Body of pancreas (tissue), 4 donors: ENCODE measurements around the gene TTC3. TPM values are rescaled to one million over a fixed set of nuclear protein-coding genes. Genes with fewer than 3 reads are reported as not detected.

ENCODE experiments used
- ATAC-seq: fragments of 150-250 bp; one replicate; pipeline ENCODE4 v1.9.1; 2016
- DNase-seq, 4 donors: peaks; one replicate each; pipeline ENCODE4 v3.0.0-alpha.2; 2019
- H3K27ac ChIP-seq, 4 donors: fragments of 200-600 bp; sonication (generic); 1 replicate in 3 of 4; 2 replicates in 1 of 4; pipeline versions ENCODE4 v1.5.1 to v1.6.1; 2016 to 2019; ENCODE audit warnings: mild to moderate bottlenecking in 1 of 4, mixed read lengths in 1 of 4, moderate library complexity in 1 of 4
- H3K27me3 ChIP-seq, 2 donors: fragments of 200-600 bp; sonication (generic); one replicate each; pipeline ENCODE4 v1.6.0; 2016; ENCODE audit warnings: mild to moderate bottlenecking in 1 of 2
- H3K36me3 ChIP-seq, 2 donors: fragments of 200-600 bp; sonication (generic); replicated peaks in 1 of 2; 2 replicates each; pipeline ENCODE4 v1.5.1; 2016; ENCODE audit warnings: low read depth in 2 of 2; ENCODE audit not compliant: insufficient read depth in 1 of 2
- H3K4me1 ChIP-seq: fragments of 200-600 bp; sonication (generic); one replicate; pipeline ENCODE4 v1.6.0; 2016
- H3K4me3 ChIP-seq, 2 donors: fragments of 200-600 bp; sonication (generic); 1 replicate in 1 of 2; 2 replicates in 1 of 2; pipeline ENCODE4 v1.5.1; 2016 to 2019
- H3K9me3 ChIP-seq, 3 donors: fragments of 200-600 bp; sonication (generic); 1 replicate in 2 of 3; 2 replicates in 1 of 3; pipeline ENCODE4 v1.5.1; 2016
- POLR2A ChIP-seq, 3 donors: fragments of 450-650 bp; IDR thresholded peaks; one replicate each; pipeline ENCODE4 v1.6.1; 2016; ENCODE audit warnings: antibody characterized with exemption in 3 of 3, mild to moderate bottlenecking in 2 of 3
- whole genome bisulfite sequencing, 2 donors: methylation state at CpG; one replicate each; pipeline ENCODE4 v1.1.5; 2017; 5-methylcytosine and 5-hydroxymethylcytosine counted together
- intact Hi-C: fragments of 100-400 bp; cut with DNase I; formaldehyde crosslinking; loops from one replicate; pipeline ENCODE4 v1.15.1; 2023
- total RNA-seq, 2 donors: library from RNA; depleted of rRNA; stranded (reverse); fragments of >200 nt; gene quantifications; one replicate each; pipeline ENCODE4 v1.1.0, GENCODE V29; 2016
- TF ChIP-seq, protein P1 (sequence below), 7 experiments: fragments of 450-650 bp in 4 of 7; fragments of 200-600 bp in 3 of 7; sonication (generic) in 3 of 7; IDR thresholded peaks; one replicate each; pipeline ENCODE4 v1.5.1; 2016 to 2019; ENCODE audit warnings: antibody characterized with exemption in 7 of 7

Gene TTC3
- total RNA-seq, 2 donors from 2014 or later: 99.9 to 246 TPM

DNA sequence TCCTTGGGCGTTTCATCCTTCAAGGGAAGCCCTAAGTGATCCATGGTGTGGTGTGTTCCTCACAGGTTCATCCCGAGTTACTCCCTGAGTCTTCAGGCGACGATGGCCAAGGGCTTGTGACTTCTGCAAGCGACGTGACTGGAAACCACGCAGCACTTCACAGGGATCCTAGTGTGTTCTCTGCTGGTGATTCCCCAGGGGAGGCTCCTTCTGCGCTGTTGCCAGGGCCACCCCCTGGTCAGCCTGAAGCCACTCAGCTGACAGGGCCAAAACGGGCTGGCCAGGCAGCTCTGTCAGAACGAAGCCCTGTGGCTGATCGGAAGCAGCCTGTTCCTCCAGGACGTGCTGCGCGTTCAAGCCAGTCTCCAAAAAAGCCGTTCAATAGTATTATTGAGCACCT lies 122.6 kb downstream of the TTC3 start:
- Histone ChIP-seq H3K4me1 (no peaks in the 10 kb centered on the region), H3K27ac (peak overlapping the region in 3 of 4 donors; percentile 5 to 68 (median 19)), H3K9me3 (peaks cover 0 to 3% (median 0%) of the 10 kb centered on the region in 3 donors), H3K27me3 (no peaks in the 10 kb centered on the region), H3K36me3 (peaks cover 0 to 4% of the 10 kb centered on the region in 2 donors), H3K4me3 (no peak overlapping the region)
- peak in 2 of 4 donors; percentile 43 to 46 for DNase-seq
- TF ChIP-seq, protein P1, sequence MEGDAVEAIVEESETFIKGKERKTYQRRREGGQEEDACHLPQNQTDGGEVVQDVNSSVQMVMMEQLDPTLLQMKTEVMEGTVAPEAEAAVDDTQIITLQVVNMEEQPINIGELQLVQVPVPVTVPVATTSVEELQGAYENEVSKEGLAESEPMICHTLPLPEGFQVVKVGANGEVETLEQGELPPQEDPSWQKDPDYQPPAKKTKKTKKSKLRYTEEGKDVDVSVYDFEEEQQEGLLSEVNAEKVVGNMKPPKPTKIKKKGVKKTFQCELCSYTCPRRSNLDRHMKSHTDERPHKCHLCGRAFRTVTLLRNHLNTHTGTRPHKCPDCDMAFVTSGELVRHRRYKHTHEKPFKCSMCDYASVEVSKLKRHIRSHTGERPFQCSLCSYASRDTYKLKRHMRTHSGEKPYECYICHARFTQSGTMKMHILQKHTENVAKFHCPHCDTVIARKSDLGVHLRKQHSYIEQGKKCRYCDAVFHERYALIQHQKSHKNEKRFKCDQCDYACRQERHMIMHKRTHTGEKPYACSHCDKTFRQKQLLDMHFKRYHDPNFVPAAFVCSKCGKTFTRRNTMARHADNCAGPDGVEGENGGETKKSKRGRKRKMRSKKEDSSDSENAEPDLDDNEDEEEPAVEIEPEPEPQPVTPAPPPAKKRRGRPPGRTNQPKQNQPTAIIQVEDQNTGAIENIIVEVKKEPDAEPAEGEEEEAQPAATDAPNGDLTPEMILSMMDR (IDR thresholded peaks at IDR 0.05): no peak
- 70 to 72% methylated on average over 14 to 15 of the region's 15 CpGs for WGBS, 2 donors
- peak; percentile 70 for ATAC-seq
- intact Hi-C loops: no loop called here

DNA sequence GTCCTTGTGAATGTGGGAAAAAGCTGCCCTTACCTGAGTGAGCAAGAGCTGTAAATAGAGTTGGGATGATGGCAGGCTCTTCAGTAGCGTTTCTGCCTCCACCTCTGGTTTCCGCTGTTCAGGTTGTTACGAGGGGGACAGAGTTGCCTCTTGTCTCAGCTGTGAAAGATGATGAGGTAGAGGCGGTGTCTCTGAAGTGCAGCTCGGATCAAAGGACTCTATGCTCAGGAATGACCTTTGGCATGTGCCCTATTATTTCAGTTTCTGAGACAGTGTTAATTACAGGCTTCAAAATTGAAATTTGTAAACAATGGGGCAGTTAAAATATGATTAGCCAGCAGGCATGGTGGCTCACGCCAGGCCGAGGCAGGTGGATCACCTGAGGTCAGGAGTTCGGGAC lies 123.8 kb downstream of the TTC3 start:
- no peak for TF ChIP-seq POLR2A (IDR thresholded peaks at IDR 0.05)
- TF ChIP-seq, protein P1 (IDR thresholded peaks at IDR 0.05): no peak
- no peak overlapping the region for H3K27ac ChIP-seq
- intact Hi-C loops: no loop called here
- WGBS, 2 donors: 89 to 92% methylated on average over 8 of the region's 8 CpGs
- no peaks in the 10 kb centered on the region for H3K27me3 ChIP-seq
- H3K36me3 ChIP-seq: peaks cover 0 to 4% of the 10 kb centered on the region in 2 donors
- peaks cover 0 to 3% (median 0%) of the 10 kb centered on the region in 3 donors for H3K9me3 ChIP-seq
- no peak overlapping the region for H3K4me3 ChIP-seq
- no peak for ATAC-seq
- H3K4me1 ChIP-seq: no peaks in the 10 kb centered on the region
- no peak for DNase-seq

DNA sequence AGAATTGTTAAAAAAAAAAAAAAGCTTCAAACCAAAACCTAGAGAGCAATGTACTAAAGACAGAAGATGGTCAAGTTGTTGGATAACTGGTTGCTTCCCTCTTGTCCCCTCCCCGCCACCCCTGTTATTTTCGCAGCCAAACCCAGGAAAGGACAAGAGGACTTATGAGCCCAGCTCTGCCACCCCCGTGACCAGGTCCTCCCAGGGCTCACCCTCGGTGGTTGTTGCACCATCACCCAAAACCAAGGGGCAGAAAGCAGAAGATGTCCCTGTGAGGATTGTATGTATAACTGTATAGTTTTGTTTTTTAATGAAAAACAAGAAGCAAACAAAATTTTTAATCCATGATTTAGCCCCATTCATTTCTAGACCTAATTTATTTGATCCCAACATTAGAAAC lies 124.7 kb downstream of the TTC3 start:
- WGBS, 2 donors: 92 to 98% methylated on average over 4 of the region's 4 CpGs
- Histone ChIP-seq H3K4me1 (no peaks in the 10 kb centered on the region), H3K4me3 (no peak overlapping the region), H3K9me3 (peaks cover 0 to 3% (median 0%) of the 10 kb centered on the region in 3 donors), H3K27me3 (no peaks in the 10 kb centered on the region), H3K36me3 (peaks cover 0 to 7% of the 10 kb centered on the region in 2 donors), H3K27ac (no peak overlapping the region)
- TF ChIP-seq, protein P1 (IDR thresholded peaks at IDR 0.05): no peak
- TF ChIP-seq POLR2A (IDR thresholded peaks at IDR 0.05): no peak
- ATAC-seq (no peak), DNase-seq (no peak)
- intact Hi-C loops: no loop called here

DNA sequence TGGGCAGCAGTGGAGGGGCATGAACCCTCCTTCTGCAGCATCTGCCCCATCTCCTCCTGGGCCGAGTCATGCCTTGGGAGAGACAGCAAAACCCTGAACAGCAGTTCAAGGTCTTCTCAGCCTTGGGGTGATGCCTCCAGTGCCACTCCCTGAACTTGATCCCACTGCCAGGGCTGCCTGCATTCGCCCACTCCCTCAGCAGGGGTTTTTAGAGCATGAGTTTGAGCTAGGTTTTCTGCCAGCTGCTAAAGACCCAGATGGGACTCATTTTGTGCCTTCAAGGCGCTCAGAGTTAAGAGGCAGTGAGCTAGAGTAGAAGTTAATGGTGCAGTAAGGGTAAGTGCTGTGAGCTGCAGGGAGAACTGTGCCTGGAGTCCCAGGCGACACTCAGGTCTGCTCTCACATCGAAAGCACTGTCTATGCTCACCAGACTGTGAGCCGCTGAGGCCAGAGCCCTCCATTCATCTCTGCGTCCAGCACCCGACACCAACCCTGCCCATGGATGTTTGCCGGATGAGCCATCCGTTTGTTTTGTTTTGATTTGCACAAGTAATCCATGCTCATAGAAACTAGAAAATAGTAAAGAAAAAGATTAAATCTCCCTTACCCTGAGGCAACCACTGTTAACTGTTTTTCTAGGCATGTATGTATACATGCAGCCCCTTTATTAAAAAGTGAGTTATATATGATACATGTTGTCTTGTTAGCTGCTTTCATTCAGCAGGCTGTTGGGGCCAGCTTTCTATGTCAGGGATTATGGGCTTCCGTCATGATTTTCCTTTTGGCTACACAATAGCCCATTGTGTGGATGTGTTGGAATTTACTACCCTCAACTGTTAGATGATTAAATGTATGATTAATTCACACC lies 126.2 kb downstream of the TTC3 start:
- intact Hi-C loops: no loop called here
- peak; percentile 66 for ATAC-seq
- peak overlapping the region in 3 of 4 donors; percentile 38 to 55 (median 51) for H3K27ac ChIP-seq
- H3K27me3 ChIP-seq: no peaks in the 10 kb centered on the region
- peaks cover 0 to 3% (median 0%) of the 10 kb centered on the region in 3 donors for H3K9me3 ChIP-seq
- no peak for DNase-seq
- H3K36me3 ChIP-seq: peaks cover 0 to 8% of the 10 kb centered on the region in 2 donors
- 81 to 86% methylated on average over 11 of the region's 11 CpGs for WGBS, 2 donors
- H3K4me3 ChIP-seq: no peak overlapping the region
- no peaks in the 10 kb centered on the region for H3K4me1 ChIP-seq
- TF ChIP-seq, protein P1 (IDR thresholded peaks at IDR 0.05): no peak
- TF ChIP-seq POLR2A (IDR thresholded peaks at IDR 0.05): no peak
